ENCODE results near the gene LMNA.

GRCh38 chr1:156123356-156124196, 9.1 kb downstream of the LMNA start:
- no peak for TF ChIP-seq SKIL (IDR thresholded peaks at IDR 0.05; ENCODE audit: low read depth, poor library complexity, severe bottlenecking)
- TF ChIP-seq SUZ12 (IDR thresholded peaks at IDR 0.05; ENCODE audit: unreplicated experiment) = no peak
- no peak for TF ChIP-seq PAX5 (IDR thresholded peaks at IDR 0.05; ENCODE audit: borderline replicate concordance, low read depth, low read length)
- TF ChIP-seq SMARCA5 (IDR thresholded peaks at IDR 0.05) = no peak
- TF ChIP-seq CTCF (IDR thresholded peaks at IDR 0.05 in 2 of 3, conservative IDR thresholded peaks at IDR 0.05 in 1 of 3; ENCODE audit: control insufficient read depth in 2 of 3, extremely low read depth in 1 of 3, insufficient read depth in 1 of 3, low read depth in 3 of 3, low read length in 3 of 3) = peak; percentile 25 to 32 (median 29); a peak in 4 of 6 replicates
- no peak for TF ChIP-seq CREB1 (IDR thresholded peaks at IDR 0.05; ENCODE audit: low read depth)

All from GM12878 (cell line).